Esophagus mucosa (tissue), 1 donor: Measurements from ENCODE around the gene CACNB2. TPM values are rescaled to one million over a fixed set of nuclear protein-coding genes. Genes with fewer than 3 reads are reported as not detected.
"Not testable (repeated sequence)": the region's sequence is repeated elsewhere in the genome, so short reads cannot be mapped to it uniquely, and the experiment has no call there.

Experiments
- ATAC-seq: fragments of 200-7000 bp; cut with Tn5 transposase; one replicate; pipeline ENCODE4 v1.9.1; 2020
- total RNA-seq: library from RNA; stranded (reverse); gene quantifications from one replicate; pipeline ENCODE4 v1.2.4, GENCODE V29; 2023
- donor health status: DM: yes; HTN: yes; CAD: no.

The CACNB2 gene
- total RNA-seq, 1 donor from 2014 or later: 0.40 TPM

DNA sequence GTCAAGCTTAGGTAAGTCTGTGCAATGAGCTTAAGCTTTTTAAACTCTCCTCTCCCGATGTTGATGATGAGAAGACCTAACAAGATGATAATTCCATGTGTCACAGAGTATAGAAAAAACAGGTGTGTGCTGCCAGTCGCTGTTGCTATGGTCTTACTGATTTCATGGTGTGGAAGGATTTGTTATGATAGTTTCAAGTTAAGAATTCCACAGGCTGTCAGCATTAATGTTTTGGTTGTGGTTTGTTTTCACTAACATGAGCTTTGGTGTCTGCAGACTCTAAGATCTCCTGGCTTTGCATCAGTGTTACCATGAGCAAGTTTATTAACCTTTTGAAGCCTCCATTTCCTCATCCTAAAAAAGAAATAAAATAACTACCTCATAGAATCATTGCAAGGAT lies 387.5 kb downstream of the CACNB2 start:
- ATAC-seq: no peak

DNA sequence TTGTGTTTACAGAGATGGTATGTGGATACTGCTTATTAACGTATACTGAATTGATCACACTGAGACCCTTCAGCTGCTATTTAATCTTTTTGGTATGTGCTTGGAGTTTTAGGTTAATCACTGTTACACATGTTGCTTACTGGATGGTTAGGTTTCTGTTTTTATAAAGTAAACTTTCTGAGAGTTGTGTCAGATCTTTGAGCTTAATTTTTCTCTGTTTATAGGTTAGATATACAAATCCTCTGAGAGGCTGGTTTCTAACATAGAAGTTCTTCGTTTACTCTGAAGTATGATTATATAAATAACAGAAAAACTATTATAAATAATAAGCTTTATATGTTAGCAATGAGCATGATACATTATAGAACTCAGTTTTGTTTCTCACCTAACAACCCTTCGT lies 388.1 kb downstream of the CACNB2 start:
- ATAC-seq: no peak

DNA sequence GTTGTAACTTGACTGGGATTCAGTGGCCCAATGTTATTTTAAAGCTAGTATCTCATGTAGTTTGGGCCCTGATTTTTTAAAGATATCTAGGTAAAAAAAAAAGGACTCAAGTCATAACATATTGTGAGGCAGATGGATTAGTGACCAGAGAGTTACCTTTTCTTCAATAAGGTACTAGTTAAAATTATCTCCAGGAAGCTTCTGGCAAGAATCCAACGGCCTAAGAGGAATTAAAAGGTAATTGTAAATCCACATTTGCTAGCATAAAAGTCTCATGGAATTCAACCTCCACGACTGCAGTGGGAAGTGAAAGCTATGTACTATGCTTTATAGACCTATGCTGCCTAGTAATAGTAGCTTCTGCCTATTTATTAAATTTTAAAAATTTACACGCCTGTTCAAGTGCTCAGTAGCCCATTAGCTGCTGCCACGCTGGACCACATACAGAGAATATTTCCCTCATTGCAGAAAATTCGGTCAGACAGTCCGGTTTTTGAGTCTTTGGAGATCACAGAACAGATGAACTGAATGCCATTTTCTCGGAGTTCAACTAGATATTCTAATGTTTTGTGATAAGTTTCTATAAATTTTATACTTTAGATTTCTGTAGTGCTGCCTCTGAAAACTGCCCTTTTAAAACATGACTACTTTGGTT lies 392.8 kb downstream of the CACNB2 start:
- ATAC-seq: no peak

DNA sequence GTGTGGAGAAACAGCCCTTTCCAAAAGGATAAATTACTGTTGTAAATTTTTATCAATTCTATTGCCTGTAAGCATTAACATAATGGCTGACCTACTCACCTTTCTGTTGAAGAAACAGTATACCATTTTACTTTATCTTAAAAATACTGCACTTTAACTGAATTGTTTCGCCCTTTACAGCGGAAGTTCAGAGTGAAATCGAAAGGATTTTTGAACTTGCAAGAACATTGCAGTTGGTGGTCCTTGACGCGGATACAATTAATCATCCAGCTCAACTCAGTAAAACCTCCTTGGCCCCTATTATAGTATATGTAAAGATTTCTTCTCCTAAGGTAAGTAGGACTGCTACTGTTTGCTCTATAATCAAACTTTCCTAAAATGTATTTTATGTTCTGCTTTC lies 393.7 kb downstream of the CACNB2 start:
- no peak for ATAC-seq

GRCh38 chr10:18539335-18539734 lies 399.1 kb downstream of the CACNB2 start:
- ATAC-seq: no peak

- no peak for ATAC-seq
Measured at GRCh38 chr10:18540195-18540594, 400.0 kb downstream of the CACNB2 start.

- no peak for ATAC-seq
Measured at GRCh38 chr10:18542832-18543231, 402.6 kb downstream of the CACNB2 start.

DNA sequence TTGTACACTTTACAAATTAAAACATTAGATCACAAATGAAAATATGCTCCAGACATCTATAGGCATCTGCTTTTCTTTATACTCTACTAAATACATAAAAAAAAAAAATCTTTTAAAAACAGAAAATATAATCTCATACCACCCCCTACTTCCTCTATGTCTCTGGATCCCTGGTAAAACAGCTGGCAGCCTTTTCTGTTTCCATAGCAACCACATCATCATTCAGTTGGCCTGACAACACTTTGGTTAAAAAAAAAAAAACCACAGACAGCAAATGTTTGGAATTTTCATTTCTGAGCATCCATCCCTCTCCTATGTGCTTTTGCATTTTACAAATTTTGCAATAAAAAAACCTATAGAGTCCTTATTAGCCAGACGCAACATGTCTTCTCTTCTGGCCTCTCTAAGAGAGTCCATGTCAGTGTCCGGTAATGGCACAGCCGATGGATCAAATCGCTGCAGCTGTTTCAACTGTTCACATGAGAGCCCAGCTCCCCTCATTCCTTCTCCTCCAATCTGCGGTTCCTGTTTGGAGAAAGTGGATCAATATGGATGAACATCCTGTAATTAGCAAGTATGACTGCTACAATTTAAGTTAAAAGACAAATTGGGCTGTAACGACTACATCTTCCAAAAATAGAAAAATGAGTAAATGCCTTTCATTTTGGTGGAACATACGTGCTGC lies 405.5 kb downstream of the CACNB2 start:
- no peak for ATAC-seq

DNA sequence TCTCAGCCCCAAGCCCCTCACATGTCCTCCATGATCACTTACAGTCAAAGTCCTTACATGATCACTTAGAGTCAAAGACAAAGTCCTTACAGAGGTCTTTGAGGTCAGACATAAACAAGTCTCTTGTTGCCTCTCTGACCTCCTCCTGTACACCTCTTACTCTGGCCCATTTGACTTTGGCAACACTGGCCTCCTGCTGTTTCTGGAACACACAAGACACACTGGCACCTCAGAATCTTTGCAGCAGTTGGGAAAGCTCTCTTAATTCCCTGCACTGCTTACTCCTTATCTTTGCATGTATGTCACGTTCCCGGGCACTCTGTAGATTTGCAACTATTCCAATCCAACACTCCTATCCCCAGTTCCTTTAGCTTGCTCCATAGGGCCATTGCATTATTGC lies 408.9 kb downstream of the CACNB2 start:
- ATAC-seq: no peak

GRCh38 chr10:18551473-18551872 lies 411.2 kb downstream of the CACNB2 start:
- ATAC-seq: no peak

DNA sequence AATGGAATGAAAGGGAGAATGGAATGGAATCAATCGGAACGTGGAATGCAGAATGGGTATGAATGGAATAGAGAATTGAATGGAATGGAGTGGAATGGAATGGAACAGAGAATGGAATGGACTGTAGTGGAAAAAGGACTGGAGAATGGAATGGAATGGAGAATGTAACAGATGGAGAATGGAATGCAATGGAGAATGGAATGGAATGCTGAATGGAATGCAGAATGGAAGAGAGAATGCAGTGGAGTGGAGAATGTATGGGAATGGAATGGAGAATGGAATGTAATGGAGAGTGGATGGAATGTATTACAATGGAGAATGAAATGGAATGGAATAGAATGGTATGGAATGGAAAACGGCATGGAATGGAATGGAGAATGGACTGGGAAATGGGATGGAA lies 414.3 kb downstream of the CACNB2 start:
- ATAC-seq: no peak

DNA sequence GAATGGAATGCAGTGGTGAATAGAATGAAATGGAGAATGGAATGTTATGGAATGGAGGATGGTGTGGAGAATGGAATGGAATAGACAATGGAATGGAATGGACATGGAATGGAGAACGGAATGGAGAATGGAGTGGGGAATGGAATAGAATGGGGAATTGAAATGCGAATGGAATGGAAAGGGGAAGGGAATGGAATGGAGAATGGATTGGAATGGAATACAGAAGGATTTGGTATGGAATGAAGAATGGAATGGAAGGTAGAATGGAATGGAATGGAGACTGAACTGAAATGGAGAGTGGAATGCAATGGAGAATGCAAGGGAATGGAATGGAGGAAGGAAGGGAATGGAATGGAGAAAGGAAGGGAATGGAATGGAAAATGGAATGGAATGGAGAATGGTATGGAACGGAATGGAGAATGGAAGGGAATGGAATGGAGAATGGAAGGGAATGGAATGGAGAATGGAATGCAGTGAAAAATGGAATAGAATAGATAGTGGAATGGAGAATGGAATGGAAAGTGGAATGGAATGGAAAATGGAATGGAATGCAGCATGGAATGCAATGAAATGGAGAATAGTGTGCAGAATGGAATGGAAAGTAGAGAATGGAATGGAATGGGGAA lies 416.4 kb downstream of the CACNB2 start:
- ATAC-seq: no peak

GRCh38 chr10:18557960-18558359 lies 417.7 kb downstream of the CACNB2 start:
- no peak for ATAC-seq

GRCh38 chr10:18561861-18562551 lies 421.8 kb downstream of the CACNB2 start:
- ATAC-seq: no peak

- no peak for ATAC-seq
Measured at GRCh38 chr10:18563003-18563726, 422.9 kb downstream of the CACNB2 start.

DNA sequence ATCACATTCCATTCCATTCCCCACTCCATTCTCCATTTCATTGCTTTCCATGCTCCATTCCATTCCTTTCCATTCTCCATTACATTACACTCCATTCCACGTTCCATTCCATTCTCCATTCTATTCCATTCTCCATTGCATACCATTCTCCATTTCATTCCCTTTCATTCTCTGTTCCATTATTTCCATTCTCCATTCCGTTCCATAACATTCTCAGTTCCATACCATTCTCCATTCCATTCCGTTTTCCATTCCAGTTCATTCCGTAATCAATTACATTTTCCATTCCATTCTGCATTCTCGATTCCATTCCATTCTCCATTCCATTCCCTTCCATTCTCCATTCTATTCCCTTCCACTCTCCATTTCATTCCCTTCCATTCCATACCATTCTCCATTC lies 424.8 kb downstream of the CACNB2 start:
- ATAC-seq: no peak

- no peak for ATAC-seq
Measured at GRCh38 chr10:18566177-18566576, 426.0 kb downstream of the CACNB2 start.

DNA sequence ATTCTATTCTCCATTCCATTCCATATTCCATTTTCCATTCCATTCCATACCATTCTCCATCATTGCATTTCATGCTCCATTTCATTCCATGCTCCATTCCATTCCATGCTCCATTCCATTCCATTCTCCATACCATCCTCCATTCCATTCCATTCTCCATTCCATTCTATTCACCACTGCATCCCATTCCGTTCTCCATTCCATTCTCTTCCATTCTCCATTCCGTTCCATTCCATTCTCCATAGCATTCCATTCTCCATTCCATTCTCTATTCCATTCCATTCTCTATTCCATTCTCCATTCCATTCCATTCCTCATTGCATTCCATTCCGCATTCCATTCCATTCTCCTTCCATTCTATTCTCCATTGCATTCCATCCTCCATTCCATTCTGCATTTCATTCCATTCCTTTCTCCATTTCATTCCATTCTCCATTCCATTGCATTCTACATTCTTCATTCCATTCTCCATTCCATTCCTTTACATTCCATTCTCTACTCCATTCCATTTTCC lies 427.2 kb downstream of the CACNB2 start:
- no peak for ATAC-seq

GRCh38 chr10:18570386-18570785 lies 430.2 kb downstream of the CACNB2 start:
- not testable (repeated sequence) for ATAC-seq

DNA sequence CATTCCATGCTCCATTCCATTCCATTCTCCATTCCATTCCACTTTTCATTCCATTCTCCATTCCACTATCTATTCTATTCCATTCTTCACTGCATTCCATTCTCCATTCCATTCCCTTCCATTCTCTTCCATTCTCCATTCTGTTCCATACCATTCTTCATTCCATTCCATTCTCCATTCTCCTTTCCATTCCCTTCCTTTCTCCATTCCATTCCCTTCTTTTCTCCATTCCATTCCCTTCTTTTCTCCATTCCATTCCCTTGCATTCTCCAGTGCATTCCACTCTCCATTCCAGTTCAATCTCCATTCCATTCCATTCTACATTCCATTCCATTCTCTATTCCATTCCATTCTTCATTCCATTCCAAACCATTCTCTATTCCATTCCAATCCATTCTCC lies 430.9 kb downstream of the CACNB2 start:
- ATAC-seq: no peak

DNA sequence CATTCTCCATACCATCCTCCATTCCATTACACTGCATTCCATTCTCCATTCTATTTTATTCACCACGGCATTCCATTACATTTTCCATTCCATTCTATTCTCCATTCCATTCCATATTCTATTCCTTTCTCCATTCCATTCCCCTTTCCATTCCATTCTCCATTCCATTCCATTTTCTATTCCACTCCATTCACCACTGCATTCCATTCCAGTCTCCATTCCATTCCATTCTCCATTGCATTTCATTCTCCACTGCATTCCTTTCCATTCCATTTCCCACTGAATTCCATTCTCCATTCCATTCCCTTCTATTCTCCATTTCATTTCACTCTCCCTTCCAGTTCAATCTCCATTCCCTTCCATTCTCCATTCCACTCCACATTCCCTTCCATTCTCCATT lies 431.6 kb downstream of the CACNB2 start:
- ATAC-seq: no peak

GRCh38 chr10:18572959-18573561 lies 432.8 kb downstream of the CACNB2 start:
- ATAC-seq: no peak
